OCI-LY3 (cell line): ENCODE data around the gene IL6.
A peak's percentile ranks its signal among the peaks of the same experiment; 100 is the strongest.
"Not testable (repeated sequence)": the region's sequence is repeated elsewhere in the genome, so short reads cannot be mapped to it uniquely, and the experiment has no call there.

Experiments used
- H2AFZ ChIP-seq: fragments of 200-600, 300-600 bp; shearing (Covaris generic); 2 replicates; pipeline ENCODE4 v1.6.0; 2014; ENCODE audit warnings: antibody characterized with exemption, low read depth, low read length
- H3K27ac ChIP-seq: fragments of 200-600, 300-600 bp; sonication (generic); 2 replicates; pipeline ENCODE4 v1.5.1; 2014; ENCODE audit warnings: mild to moderate bottlenecking, low read length, moderate library complexity, mixed read lengths
- H3K27me3 ChIP-seq: fragments of 200-600, 300-600 bp; sonication (generic); 2 replicates; pipeline ENCODE4 v1.6.1; 2014; ENCODE audit warnings: low read depth, low read length, mixed read lengths
- H3K36me3 ChIP-seq: fragments of 200-600, 300-600 bp; sonication (generic); replicated peaks from 2 replicates; pipeline ENCODE3; 2014; ENCODE audit warnings: low read depth, low read length, mixed read lengths
- H3K4me1 ChIP-seq: fragments of 300-600, 200-600 bp; sonication (generic); 2 replicates; pipeline ENCODE4 v1.6.1; 2014; ENCODE audit warnings: low read length, mixed read lengths
- H3K4me2 ChIP-seq: fragments of 200-600, 300-600 bp; sonication (generic); 2 replicates; pipeline ENCODE4 v1.6.1; 2014; ENCODE audit warnings: low read length, mixed read lengths
- H3K4me3 ChIP-seq: fragments of 300-600, 200-600 bp; sonication (generic); 2 replicates; pipeline ENCODE4 v1.5.1; 2014; ENCODE audit warnings: antibody characterized with exemption, mild to moderate bottlenecking, low read length, moderate library complexity
- H3K79me2 ChIP-seq: fragments of 300-600, 200-600 bp; shearing (Covaris generic); 2 replicates; pipeline ENCODE4 v1.6.1; 2014; ENCODE audit warnings: mild to moderate bottlenecking, low read length, mixed read lengths
- H3K9ac ChIP-seq: fragments of 300-600, 200-600 bp; shearing (Covaris generic); 2 replicates; pipeline ENCODE4 v1.6.0; 2014; ENCODE audit warnings: mild to moderate bottlenecking, low read length, moderate library complexity
- H3K9me3 ChIP-seq: fragments of 200-600, 300-600 bp; shearing (Covaris generic); 2 replicates; pipeline ENCODE4 v1.6.1; 2014; ENCODE audit warnings: low read length, mixed read lengths; ENCODE audit not compliant: insufficient read depth
- H4K20me1 ChIP-seq: fragments of 200-600, 300-600 bp; sonication (generic); 2 replicates; pipeline ENCODE4 v1.6.1; 2016; ENCODE audit warnings: low read length, mixed read lengths; ENCODE audit not compliant: insufficient read depth
- CTCF ChIP-seq: fragments of 200-600, 300-600 bp; sonication (generic); IDR thresholded peaks from 2 replicates; pipeline ENCODE4 v1.5.1; 2014; ENCODE audit warnings: antibody characterized with exemption, low read length, low read depth
- EZH2phosphoT487 ChIP-seq: fragments of 200-600 bp; shearing (Covaris generic); IDR thresholded peaks from 2 replicates; pipeline ENCODE4 v1.6.1; 2018; ENCODE audit warnings: antibody characterized with exemption, mixed run types, low read depth

Gene IL6

GRCh38 chr7:22708214-22708613, 18.8 kb upstream of the IL6 start:
- not testable (repeated sequence) for H3K9ac ChIP-seq, H3K4me2 ChIP-seq
- H3K79me2 ChIP-seq = peaks cover 96% of the 10 kb centered on the region

GRCh38 chr7:22708677-22709061, 18.3 kb upstream of the IL6 start:
- not testable (repeated sequence) for H3K9me3 ChIP-seq, H2AFZ ChIP-seq, H3K27ac ChIP-seq, H3K4me3 ChIP-seq, H3K9ac ChIP-seq, H3K4me2 ChIP-seq, H3K27me3 ChIP-seq
- H3K79me2 ChIP-seq = peaks cover 97% of the 10 kb centered on the region
- H4K20me1 ChIP-seq = peaks cover 21% of the 10 kb centered on the region
- peaks cover 24% of the 10 kb centered on the region for H3K36me3 ChIP-seq
- H3K4me1 ChIP-seq = peaks cover 52% of the 10 kb centered on the region

More at GRCh38 chr7:22708214-22708613, 18.8 kb upstream of the IL6 start:
- not testable (repeated sequence) for H3K27me3 ChIP-seq, H3K4me3 ChIP-seq, H2AFZ ChIP-seq, H3K27ac ChIP-seq, H3K9me3 ChIP-seq
- peaks cover 48% of the 10 kb centered on the region for H3K4me1 ChIP-seq
- H4K20me1 ChIP-seq = peaks cover 21% of the 10 kb centered on the region
- H3K36me3 ChIP-seq = peaks cover 24% of the 10 kb centered on the region

DNA sequence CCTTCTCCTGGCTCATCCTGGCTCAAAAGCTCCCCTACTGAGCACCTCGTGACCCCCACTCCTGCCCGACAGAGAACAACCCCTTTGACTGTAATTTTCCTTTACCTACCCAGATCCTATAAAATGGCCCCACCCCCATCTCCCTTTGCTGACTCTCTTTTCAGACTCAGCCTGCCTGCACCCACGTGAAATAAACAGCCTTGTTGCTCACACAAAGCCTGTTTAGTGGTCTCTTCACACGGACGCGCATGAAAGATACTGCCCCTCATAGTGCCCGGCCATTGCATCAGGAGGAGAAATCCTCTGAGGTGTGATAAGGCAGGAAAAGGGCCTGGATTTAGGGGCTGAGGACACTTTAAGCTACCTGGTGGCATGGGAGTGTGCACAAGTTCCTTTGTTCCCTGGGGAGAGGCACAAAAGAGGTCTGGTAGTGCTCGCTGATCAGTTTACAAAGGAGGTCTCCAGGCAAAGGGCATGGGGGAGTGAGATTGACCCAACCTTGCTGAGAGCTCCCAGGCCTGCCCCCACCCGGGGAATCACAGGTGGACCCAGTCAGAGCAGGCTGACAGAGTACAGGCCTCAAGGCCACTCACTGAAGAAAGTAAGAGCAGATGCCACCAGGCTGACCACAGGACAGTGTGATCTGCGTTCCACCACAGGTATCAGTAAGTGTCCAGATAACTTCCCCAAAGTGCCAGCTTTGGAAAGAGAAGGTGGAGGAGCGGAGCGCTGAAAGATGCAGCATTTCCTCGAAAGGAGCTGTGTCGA, 17.8 kb upstream of the IL6 start:
- H4K20me1 ChIP-seq = peaks cover 17% of the 10 kb centered on the region

DNA sequence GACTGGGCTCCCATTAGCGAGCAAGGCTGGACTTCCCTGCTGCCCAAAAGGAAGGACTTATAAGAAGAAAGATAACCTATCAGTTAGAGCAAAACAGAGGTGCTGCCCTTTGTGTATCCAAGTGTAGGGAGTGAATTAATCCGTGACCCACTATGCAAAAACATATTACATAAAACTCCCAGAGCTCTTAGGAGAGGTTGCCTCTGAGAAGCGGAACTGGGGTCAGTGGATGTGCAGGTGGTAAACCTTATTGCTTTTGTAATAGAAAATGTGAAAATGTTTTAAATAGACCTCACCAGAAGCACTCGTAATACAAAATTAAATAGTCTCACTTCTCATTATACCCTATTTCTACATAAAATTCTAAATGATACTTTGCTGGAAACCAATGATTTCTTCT, 17.1 kb upstream of the IL6 start:
- TF ChIP-seq CTCF = no peak
- no peak for TF ChIP-seq EZH2phosphoT487
- peak overlapping the region; percentile 99 for H3K4me2 ChIP-seq
- peaks cover 55% of the 10 kb centered on the region for H3K4me1 ChIP-seq
- peaks cover 13% of the 10 kb centered on the region for H4K20me1 ChIP-seq
- H3K27ac ChIP-seq = peak overlapping the region; percentile 100
- peak overlapping the region; percentile 79 for H3K9ac ChIP-seq
- peak overlapping the region; percentile 67 for H3K4me3 ChIP-seq
- H3K9me3 ChIP-seq = no peaks in the 10 kb centered on the region
- H2AFZ ChIP-seq = no peak overlapping the region
- H3K36me3 ChIP-seq = peaks cover 24% of the 10 kb centered on the region
- H3K79me2 ChIP-seq = peaks cover 97% of the 10 kb centered on the region
- H3K27me3 ChIP-seq = no peaks in the 10 kb centered on the region

More for the DNA sequence above, 17.8 kb upstream of the IL6 start:
- H3K4me3 ChIP-seq = peak overlapping the region; percentile 67
- peaks cover 97% of the 10 kb centered on the region for H3K79me2 ChIP-seq
- not testable (repeated sequence) for H3K9me3 ChIP-seq, H3K27me3 ChIP-seq, H2AFZ ChIP-seq
- H3K36me3 ChIP-seq = peaks cover 24% of the 10 kb centered on the region
- H3K27ac ChIP-seq = peak overlapping the region; percentile 100
- peaks cover 52% of the 10 kb centered on the region for H3K4me1 ChIP-seq
- H3K9ac ChIP-seq = peak overlapping the region; percentile 79
- peak overlapping the region; percentile 99 for H3K4me2 ChIP-seq

DNA sequence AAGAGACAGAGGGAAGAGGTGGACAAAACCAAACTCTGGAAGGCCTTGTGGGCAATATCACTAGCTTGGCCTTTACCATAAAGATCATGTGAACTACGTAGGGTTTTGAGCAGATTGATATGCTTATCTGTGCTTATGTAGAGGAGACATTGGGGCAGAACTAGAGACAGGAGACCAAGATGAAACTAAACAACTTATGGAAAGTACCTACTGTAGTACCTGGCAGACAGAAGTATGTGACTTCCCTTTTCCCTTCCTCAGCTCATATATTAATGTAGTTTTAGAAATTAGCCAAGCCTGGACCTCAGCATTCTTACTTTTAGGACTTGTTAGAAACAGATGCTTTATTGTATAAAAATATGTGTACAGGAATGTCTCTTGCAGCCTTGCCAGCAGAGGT, 14.0 kb upstream of the IL6 start:
- Histone ChIP-seq H3K36me3 (peaks cover 26% of the 10 kb centered on the region), H3K4me1 (peaks cover 86% of the 10 kb centered on the region), H3K79me2 (peaks cover 99% of the 10 kb centered on the region), H4K20me1 (peaks cover 8% of the 10 kb centered on the region), H3K4me3 (peak overlapping the region; percentile 58), H3K4me2 (peak overlapping the region; percentile 98), H3K27ac (peak overlapping the region; percentile 100), H2AFZ (no peak overlapping the region), H3K27me3 (no peaks in the 10 kb centered on the region), H3K9ac (peak overlapping the region; percentile 100), H3K9me3 (no peaks in the 10 kb centered on the region)
- TF ChIP-seq CTCF (no peak), EZH2phosphoT487 (no peak)
